NCI-H2081 (cell line): ENCODE results near the gene CIITA.
A peak's percentile ranks its signal among the peaks of the same experiment; 100 is the strongest.
"Not testable (repeated sequence)": the region's sequence is repeated elsewhere in the genome, so short reads cannot be mapped to it uniquely, and the experiment has no call there.

ENCODE experiments used
- DNase-seq, 2 experiments: peaks; one replicate each; lab custom pipeline; 2025; lab: John Stamatoyannopoulos, UW

The CIITA gene

GRCh38 chr16:10934325-10935107, 57.5 kb downstream of the CIITA start:
- DNase-seq, result no peak

GRCh38 chr16:10935226-10935915, 58.4 kb downstream of the CIITA start:
- no peak for DNase-seq

GRCh38 chr16:10936272-10936984, 59.4 kb downstream of the CIITA start:
- DNase-seq, result no peak

- no peak for DNase-seq
Observed at GRCh38 chr16:10937068-10937859, 60.3 kb downstream of the CIITA start.

GRCh38 chr16:10938321-10938720, 61.3 kb downstream of the CIITA start:
- no peak for DNase-seq

GRCh38 chr16:10938796-10939648, 62.0 kb downstream of the CIITA start:
- no peak for DNase-seq

GRCh38 chr16:10939649-10940234, 62.7 kb downstream of the CIITA start:
- DNase-seq, result no peak

GRCh38 chr16:10940501-10941079, 63.6 kb downstream of the CIITA start:
- DNase-seq, result no peak

- DNase-seq, result peak in 1 of 2 experiments; percentile 7
Observed at GRCh38 chr16:10941127-10941933, 64.3 kb downstream of the CIITA start.

- not testable (repeated sequence) for DNase-seq
Observed at GRCh38 chr16:10941935-10942351, 64.9 kb downstream of the CIITA start.

- peak; percentile 90 to 92 for DNase-seq
Observed at GRCh38 chr16:10942352-10943063, 65.5 kb downstream of the CIITA start, which contains the start of gene DEXI. Gene DEXI, minus strand, starts transcription at chr16:10942468. Its CDS starts 463 bp downstream, at chr16:10942005.

- DNase-seq, result no peak
Observed at GRCh38 chr16:10943064-10943353, 66.0 kb downstream of the CIITA start.

- DNase-seq, result peak; percentile 93 to 95
Observed at GRCh38 chr16:10944249-10945064, 67.5 kb downstream of the CIITA start, which contains the start of gene CLEC16A. Gene CLEC16A, plus strand, starts transcription at chr16:10944564. Its CDS starts 154 bp downstream, at chr16:10944718.

- peak in 1 of 2 experiments; percentile 11 for DNase-seq
Observed at GRCh38 chr16:10945065-10945787, 68.2 kb downstream of the CIITA start.

- no peak for DNase-seq
Observed at GRCh38 chr16:10946308-10946707, 69.3 kb downstream of the CIITA start.

GRCh38 chr16:10947211-10947787, 70.3 kb downstream of the CIITA start:
- no peak for DNase-seq
